GM19239 (cell line): ENCODE data around the gene SPTBN1.

Experiments used
- DNase-seq: peaks from one replicate; pipeline ENCODE4 v3.0.0; 2011; ENCODE audit warnings: low spot score; ENCODE audit not compliant: insufficient read length
- FAIRE-seq: peaks from 2 replicates; lab custom pipeline; 2011; peaks lifted over from hg19 to GRCh38; lab: Jason Lieb, UNC

Gene SPTBN1

GRCh38 chr2:54546518-54546917 is 90.4 kb downstream of the SPTBN1 start:
- FAIRE-seq: no peak
- no peak for DNase-seq

DNA sequence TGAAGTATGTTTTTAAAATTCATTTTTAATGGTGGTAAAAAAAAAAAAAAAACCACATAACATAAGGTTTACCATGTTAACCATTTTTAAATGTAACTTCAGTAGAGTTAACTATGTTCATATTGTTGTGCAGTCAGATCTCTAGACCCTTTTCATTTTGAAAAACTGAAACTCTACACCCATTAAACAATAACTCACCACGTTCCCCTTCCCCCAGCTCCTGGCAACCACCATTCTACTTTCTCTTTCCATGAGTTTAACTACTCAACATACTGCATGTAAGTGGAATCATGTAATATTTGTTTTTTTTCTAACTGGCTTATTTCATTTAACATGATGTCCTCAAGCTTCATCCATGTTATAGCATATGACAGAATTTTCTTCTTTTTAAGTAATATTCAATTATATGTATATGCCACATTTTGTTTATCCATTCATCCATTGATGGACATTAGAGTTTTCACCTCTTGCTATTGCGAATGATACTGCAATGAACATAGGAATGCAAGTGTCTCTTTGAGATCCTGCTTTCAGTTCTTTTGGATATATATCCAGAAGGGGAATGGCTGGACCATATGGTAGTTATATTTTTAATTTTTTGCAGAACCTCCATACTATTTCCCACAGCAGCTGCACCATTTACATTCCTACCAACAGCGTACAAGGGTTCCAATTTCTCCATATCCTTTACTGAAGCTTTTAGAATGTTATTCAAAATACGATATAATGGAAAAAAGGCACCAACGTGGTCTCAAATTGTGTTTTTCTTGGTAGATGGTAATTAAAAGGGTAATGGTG is 91.0 kb downstream of the SPTBN1 start:
- peak; percentile 84 for FAIRE-seq

DNA sequence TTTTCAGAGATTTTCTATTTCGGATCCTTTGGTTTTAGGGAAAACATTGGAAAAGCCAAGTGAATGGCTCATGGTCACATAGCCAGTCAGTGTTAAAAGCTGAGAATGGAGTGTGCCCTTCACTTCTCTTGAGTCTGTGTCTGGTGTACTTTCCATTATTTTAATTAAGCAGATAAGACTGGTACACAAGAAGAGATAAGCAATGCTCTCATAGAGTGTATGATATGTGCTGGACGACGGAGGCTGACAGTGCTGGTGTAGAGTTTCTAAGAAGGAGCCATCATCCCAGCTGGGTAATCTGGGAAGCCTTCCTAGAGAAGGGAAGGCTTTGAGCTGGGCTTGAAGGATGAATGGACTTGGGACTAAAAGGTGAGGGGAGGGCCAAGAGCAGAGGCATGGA is 93.3 kb downstream of the SPTBN1 start:
- DNase-seq (no peak), FAIRE-seq (no peak)

More for the DNA sequence above, 91.0 kb downstream of the SPTBN1 start:
- no peak for DNase-seq

GRCh38 chr2:54549917-54550518 is 93.9 kb downstream of the SPTBN1 start:
- no peak for DNase-seq

DNA sequence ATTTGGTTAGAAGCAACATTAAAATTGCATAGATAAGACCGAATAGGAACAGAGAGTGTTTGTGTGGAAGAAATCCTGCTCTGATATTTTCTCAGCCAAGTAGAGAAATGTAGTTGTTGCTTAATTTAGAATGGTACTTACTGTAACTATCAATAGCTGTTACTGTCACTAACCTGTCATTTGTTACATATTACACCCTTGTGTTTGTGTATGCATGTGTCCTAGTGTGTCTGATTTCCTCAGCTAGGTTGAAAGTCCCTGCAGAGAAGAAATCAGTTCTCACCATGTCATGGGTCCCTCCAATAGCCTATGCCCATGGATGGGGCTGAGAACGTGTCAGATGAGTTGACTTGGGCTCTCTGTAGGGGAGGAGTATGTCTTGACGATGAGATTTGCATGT is 94.4 kb downstream of the SPTBN1 start:
- FAIRE-seq (no peak), DNase-seq (no peak)

More at GRCh38 chr2:54549917-54550518, 93.9 kb downstream of the SPTBN1 start:
- FAIRE-seq: no peak

DNA sequence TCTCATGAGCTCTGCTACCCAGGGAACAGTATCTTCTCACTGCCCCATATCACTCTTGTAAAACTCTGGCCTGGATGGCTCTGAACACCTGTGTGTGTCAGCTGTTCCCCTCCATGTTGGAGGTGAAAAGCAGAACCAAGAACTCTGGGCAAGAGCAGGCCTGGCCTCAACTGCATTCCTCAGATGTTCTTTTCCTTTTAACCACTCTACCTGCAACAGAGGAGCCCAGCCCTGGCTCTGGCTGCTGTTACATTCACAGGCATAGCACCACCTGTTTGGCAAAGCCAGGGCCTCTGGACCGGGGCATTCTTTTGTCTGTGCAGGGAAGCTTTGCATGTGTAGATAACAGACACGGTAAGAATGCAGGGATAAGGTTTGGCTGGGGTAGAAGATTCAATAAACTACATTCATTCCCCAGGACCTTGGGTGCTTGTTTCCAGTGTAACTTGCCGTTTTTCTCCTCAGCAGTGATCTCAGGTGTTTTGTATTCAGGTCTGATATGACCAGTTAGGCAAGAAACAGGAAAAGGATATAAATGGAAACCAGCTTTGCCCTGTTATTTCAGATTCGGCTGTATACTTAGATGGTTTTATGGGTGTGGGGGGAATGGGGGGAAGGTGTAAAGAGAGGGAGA is 95.1 kb downstream of the SPTBN1 start:
- FAIRE-seq: peak; percentile 87
- DNase-seq: no peak

DNA sequence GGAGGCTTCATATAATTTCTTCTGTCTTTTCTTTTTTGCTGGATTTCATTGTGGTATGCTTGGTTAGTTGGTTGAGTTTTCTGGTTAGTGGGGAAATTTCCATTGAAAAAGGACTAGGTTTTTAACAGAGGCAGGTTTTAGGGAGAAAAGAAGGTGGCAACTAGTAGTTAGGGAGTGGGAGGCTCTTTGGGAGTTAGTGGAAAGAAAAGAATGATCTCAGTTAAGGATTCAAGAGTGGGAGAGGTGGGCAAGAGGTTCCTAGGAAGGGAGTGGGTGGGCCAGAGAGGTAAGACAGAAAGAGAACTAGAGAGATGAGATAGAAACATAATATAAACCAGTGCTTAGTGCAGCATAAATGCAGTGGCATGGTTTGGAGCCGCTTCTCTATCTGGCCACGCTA is 96.9 kb downstream of the SPTBN1 start:
- FAIRE-seq (no peak), DNase-seq (no peak)

DNA sequence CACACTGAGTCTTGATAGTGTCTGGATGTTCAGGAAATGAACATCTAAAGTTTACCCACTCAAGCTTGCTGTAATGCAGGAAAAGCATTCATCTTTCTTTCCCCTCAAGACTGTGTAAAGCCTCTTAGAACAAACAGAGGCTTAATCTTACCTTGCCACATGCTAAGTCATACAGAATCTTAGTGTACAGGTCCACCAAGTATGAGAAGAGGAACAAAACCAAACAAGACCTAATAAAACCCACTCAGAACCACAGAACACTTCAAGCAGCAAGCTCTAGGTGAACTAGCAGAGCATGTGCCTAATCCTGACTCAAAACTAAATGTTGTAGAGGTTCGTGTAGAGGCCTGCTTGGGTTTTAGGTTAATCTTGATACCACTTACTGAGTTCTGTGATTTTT is 97.6 kb downstream of the SPTBN1 start:
- DNase-seq: no peak
- no peak for FAIRE-seq

DNA sequence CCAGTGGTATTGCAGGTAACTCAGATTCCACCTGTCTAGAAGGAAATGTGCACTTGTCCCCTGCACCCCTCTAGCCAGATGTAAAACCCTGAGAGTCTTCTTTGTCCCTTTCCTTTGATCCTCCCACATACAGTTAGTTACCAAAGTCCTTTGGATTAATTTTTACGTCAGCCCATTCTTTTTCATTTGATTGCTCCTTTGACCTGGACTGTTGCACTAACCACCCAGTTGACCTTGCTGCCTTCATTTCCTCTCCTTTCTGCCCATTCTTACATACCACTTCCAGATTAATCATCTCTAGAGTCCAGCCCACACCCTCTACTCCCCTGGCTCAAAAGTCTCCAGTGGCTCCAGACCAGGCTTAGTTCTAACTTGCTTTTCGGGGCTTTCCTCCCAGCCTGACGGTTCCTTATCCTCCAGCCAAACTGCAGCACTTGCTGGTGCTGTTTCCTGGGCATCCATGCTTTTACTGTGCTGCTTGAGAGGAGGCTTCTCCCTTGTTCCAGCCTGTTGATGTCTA is 99.3 kb downstream of the SPTBN1 start:
- no peak for DNase-seq
- peak; percentile 40 for FAIRE-seq

GRCh38 chr2:54556621-54557121 is 100.5 kb downstream of the SPTBN1 start:
- FAIRE-seq (no peak), DNase-seq (no peak)

- DNase-seq (no peak), FAIRE-seq (no peak)
These were observed 101.1 kb downstream of the SPTBN1 start for GRCh38 chr2:54557211-54557600.

DNA sequence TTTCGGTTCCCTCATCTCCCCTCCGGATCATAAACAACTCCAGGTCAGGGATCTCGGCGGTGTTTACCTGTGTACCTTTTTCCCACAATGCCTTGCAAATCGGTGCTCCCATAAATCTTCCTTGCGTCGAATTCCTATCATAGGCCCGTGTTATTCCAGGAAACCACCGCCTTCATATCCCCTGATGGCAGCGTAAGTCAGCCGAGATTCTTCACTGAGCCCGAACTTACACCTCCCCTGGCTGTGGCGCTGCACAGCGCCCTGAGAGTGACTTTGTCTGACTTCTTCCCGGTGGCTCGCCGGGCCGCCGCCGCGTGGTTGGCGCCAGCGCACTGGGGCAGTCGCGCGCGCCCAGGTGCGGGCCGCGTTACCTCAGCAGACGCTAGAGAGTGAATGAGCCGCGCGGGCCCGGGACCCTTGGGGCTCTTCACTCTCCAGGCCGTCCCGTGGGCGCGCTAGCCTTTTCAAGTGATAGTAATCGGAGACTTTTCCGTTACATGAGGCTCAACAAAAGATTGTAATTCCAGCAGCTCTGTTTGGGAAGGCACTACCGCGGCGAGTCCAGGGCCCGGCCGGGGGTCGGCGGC is 101.6 kb downstream of the SPTBN1 start:
- no peak for DNase-seq

GRCh38 chr2:54558188-54559005 is 102.3 kb downstream of the SPTBN1 start:
- DNase-seq: no peak
- peak; percentile 37 for FAIRE-seq

More for the DNA sequence above, 101.6 kb downstream of the SPTBN1 start:
- FAIRE-seq: peak; percentile 31

- no peak for DNase-seq
- FAIRE-seq: peak; percentile 52
These were observed 102.9 kb downstream of the SPTBN1 start for GRCh38 chr2:54559006-54559445.

- DNase-seq (no peak), FAIRE-seq (no peak)
These were observed 103.5 kb downstream of the SPTBN1 start for GRCh38 chr2:54559593-54560145.

GRCh38 chr2:54560146-54560881 is 104.2 kb downstream of the SPTBN1 start:
- FAIRE-seq: peak; percentile 64
- DNase-seq: no peak

- no peak for DNase-seq
- FAIRE-seq: no peak
These were observed 104.9 kb downstream of the SPTBN1 start for GRCh38 chr2:54561010-54561409.

DNA sequence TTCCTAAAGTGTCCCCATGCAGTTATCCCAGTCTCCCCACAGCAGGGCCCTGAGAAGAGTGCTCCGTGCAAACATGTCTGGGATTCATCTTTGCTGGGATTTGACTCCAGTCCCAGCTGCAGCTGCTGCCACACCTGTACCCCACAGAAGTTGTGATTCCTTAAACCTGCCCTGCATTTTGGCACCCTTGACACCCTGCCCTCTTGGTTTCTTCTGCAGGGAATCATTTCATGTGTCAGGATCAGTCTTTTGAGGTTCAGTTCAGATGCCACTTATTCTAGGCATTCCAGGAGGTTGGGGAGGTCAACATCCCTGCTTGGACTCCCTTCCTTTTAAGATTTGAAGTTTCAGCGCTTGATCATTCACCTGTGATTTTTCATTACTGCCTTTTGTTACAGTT is 108.3 kb downstream of the SPTBN1 start:
- DNase-seq: no peak

DNA sequence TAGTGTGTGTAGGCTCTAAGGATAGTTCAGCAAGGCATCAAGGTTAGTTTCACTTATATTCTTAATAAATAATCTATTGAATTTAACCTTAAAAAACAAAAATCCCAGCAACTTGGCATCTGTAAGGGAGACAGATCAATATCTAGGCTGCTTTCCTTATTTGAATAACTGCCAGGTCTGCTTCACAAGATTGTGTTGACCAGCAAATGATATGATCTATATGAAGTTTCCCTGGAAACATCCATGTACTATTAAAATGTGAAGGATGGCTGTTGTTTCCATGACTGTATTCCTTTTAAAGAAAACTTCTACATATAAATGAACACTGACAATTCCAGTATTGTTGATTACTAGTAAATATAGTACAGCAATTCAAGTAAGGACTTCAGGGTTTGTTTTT is 109.4 kb downstream of the SPTBN1 start:
- FAIRE-seq (no peak), DNase-seq (no peak)

More for the DNA sequence above, 108.3 kb downstream of the SPTBN1 start:
- no peak for FAIRE-seq
